HG03460 (cell line): ENCODE measurements around the gene CELF1.

Source experiments
- ATAC-seq: cut with Tn5 transposase; IDR thresholded peaks from one replicate; pipeline ENCODE4 v1.9.1; 2021; ENCODE audit not compliant: unreplicated experiment

Gene CELF1

GRCh38 chr11:47488674-47489394, 64.1 kb downstream of the CELF1 start:
- no peak for ATAC-seq

DNA sequence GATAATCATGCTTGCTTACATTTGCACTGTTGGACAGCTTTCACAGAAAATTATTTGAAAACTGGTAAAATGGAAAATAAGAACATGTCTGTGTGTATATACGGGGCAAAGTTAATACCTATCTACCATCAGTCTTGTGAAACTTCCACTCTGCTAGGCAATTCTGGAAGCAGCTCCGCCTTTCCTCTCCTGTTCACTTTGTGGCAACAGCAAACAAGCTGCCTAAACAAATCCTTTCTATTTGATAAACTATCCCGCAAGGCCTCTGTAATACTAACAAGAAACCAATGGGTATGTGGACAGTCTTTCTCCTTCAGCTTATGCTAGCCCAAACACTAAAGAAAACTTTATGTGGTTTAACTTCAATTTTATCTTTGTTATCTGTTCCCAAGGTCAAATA, 64.8 kb downstream of the CELF1 start:
- no peak for ATAC-seq

GRCh38 chr11:47487421-47487820, 65.5 kb downstream of the CELF1 start:
- no peak for ATAC-seq

- ATAC-seq, result no peak
Observed at GRCh38 chr11:47485107-47485506, 67.8 kb downstream of the CELF1 start.

- ATAC-seq, result no peak
Observed at GRCh38 chr11:47483457-47483856, 69.5 kb downstream of the CELF1 start.

DNA sequence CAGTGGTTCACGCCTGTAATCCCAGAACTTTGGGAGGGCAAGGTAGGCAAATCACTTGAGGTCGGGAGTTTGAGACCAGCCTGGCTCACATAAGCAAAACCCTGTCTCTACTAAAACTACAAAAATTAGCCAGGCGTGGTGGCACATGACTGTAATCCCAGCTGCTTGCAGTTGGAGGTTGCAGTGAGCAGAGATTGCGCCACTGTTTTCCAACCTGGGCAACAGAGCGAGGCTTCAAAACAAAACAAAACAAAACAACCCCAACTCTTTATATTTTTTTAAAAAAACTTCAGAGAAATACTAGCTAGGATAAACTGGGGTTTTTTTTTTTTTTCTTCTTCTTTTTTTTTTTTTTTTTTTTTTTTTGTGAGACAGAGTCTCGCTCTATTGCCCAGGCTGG, 72.2 kb downstream of the CELF1 start:
- no peak for ATAC-seq

- no peak for ATAC-seq
Observed at GRCh38 chr11:47478651-47479329, 74.1 kb downstream of the CELF1 start.

DNA sequence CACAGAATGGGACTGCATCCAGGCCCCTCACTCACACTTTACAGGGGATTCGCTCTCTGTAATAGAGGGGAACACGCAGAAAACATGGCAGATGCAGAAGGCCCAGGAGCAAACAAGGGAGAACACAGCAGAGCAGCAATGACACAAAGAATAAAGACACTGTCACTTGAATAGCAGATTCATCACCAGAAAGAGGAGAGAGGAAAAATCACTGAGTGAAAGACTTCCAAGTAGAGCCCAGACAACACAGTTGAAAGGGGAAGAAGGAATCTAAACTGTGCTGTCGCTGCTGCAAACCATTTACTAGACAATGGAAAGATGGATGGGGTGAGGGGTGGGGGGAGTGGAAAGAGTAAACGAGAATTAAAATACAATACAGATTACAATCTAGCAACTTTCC, 75.2 kb downstream of the CELF1 start:
- ATAC-seq, result no peak

- ATAC-seq, result no peak
Observed at GRCh38 chr11:47477323-47477722, 75.6 kb downstream of the CELF1 start.

DNA sequence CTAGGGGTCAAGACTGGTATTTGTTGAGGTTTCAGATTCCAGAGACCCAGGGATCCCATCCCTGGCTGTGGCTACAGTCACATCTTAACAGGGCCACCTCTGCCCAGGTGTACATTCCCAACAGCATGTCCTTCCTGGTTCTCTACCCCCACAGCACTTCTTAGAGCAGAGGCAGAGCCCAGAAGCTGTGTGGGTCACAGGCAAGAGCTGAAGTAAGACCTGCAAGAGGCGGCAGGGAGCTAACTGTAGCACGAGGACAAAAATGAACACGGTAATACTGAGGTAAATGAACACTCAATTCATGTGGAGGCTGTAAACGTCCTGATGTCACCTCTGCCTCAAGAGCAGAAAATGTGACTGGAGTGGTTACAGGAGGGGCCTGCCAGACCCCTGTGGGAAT, 82.3 kb downstream of the CELF1 start:
- ATAC-seq, result no peak

DNA sequence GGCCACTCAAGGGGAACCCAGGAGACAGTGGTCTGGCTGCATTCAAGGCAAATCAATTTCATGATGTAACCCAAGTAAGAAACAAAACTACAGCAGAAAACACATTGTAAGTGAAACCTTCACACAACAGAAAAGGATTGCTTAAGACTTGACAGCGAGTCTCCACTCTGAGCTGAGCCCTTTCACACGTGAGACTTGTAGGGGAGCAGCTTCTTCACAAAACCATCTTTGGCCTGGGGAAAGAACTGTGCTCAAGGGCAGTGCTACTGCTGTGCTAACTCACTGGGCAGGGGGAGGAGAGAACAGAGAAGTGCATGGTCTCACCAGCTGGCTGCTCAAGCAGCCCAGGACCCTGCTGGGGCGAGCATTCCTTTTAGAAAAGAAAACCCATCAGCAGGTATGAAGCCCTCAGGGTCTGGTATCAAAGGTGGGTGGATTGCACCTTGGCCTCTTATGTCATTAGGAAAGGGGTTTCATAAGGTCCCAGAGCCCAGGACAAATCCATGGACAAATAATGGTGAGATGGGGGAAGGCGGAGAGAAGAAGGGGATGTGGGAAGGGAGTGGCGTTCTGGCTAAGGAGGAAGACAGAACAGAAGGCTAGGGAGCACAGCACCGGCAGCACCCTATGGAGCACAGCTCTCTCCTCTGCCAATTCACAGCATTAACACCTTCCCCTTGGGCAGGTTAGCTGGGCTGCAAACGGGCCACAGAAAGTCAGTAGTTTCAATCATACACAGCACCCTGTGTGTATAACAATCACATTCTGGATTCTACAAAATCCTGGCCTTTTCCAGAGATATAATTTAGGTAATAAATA, 83.4 kb downstream of the CELF1 start:
- ATAC-seq, result no peak

- no peak for ATAC-seq
Observed at GRCh38 chr11:47468598-47469214, 84.2 kb downstream of the CELF1 start.

GRCh38 chr11:47467357-47467756, 85.6 kb downstream of the CELF1 start:
- ATAC-seq, result no peak

DNA sequence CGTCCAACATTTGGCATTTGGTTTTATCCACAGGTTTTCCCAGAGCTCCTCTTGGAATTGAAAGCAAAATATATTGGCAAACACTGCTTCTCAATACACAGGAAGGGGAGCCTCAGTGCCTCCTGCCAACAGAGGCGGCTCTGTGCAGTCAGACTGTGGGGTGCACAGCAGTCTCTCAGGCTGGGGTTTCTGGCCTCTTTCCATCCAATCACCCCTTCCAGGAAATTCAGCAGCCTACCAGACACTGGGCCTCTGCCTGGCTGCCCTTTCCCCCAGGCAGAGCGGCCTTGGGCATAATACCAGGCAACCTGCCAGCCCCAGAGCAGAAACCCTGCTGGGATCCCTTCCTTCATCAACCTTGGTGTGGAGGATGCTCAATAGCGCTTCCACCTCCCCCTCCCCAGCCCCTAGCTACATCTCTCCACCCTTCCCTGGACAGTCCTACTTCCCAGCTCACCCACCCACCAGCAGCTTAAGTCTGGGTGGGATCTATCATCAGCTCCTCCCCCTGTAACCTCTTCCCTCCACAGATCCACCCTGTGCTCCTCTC, 86.2 kb downstream of the CELF1 start:
- no peak for ATAC-seq

GRCh38 chr11:47466201-47466600, 86.7 kb downstream of the CELF1 start:
- ATAC-seq, result no peak

DNA sequence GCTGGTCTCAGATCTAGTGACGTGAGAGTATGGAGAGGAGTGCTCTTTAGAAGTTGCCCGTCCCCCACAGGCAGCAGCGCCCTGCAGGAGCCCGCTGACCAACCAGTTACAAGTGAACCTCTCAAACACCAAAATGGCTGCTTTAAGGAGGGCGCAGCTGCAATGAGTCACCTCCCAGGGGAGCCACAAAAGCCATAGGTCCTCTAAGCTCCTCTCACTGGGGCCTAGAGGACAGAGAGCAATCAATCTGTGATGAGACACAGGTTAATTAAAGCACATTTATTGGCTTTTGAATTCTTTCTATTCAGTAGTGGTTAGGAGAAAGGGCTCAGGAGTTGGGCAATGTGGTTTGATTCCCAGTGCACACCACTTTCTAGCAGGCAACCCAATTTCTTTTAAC, 88.4 kb downstream of the CELF1 start:
- no peak for ATAC-seq

DNA sequence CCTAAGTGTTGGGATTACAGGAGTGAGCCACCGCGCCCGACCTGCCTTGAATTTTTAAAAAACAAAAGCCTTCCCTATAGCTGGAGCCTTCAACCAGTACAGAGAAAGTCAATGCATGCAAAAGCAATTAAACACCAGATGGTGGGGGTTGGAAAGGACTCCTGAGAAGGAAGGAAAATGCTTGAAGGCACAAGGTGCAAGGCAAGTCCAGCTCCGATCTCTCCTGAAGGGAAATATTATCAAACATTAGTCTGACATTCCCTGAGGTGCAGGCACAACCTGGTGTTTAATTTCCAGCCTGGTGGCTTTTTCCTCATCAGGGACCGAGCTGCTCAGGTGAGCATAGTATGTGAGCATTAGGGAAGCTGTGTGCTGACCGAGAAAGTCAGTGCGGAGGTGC, 91.1 kb downstream of the CELF1 start:
- no peak for ATAC-seq

GRCh38 chr11:47460571-47461235, 92.2 kb downstream of the CELF1 start:
- ATAC-seq, result no peak

DNA sequence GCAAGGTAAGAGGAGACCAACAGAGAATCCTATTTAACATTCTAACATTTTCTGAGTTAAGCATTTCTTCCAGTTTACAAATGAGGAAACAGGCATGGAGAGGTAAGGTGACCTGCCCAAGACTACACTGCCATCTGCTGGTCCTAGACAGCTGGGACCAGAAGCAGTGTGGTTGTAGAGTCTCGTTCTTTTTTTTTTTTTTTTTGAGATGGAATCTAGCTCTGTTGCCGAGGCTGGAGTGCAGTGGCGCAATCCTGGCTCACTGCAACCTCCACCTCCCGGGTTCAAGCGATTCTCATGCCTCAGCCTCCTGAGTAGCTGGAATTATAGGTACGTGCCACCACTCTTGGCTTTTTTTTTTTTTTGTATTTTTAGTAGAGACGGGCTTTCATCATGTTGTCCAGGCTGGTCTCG, 98.7 kb downstream of the CELF1 start:
- ATAC-seq, result peak; percentile 67

- ATAC-seq, result no peak
Observed at GRCh38 chr11:47453365-47453764, 99.6 kb downstream of the CELF1 start.

DNA sequence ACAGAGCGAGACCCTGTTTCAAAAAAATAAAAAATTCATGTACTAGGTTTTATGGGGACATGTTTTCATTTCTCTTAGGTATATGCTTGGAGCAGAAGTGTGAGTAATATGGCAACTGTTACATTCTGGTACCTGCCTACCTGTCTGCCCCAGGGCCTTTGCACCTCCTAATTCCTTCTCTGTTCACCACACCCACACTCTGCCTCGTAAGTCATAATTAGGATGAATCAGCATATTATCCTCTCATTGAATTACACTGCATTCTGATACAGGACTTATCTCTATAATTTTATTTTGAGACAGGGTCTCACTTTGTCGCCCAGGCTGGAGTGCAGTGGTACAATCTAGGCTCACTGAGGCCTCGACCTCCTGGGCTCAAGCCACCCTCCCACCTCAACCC, 100.9 kb downstream of the CELF1 start:
- ATAC-seq, result no peak
